CD14-positive monocyte (primary cell): ENCODE measurements around the gene F2R. TPM values are rescaled to one million over a fixed set of nuclear protein-coding genes. Genes with fewer than 3 reads are reported as not detected.

Experiments
- DNase-seq, 3 donors: peaks; one replicate each; pipeline ENCODE4 v3.0.0-alpha.2; 2011 to 2022
- H2AFZ ChIP-seq: 2 replicates; pipeline ENCODE4 v1.6.0; 2012; ENCODE audit warnings: mild to moderate bottlenecking, low read depth, low read length, inconsistent platforms; ENCODE audit not compliant: insufficient read depth, poor library complexity, severe bottlenecking
- H3K27ac ChIP-seq, 2 donors: 1 replicate in 1 of 2; 2 replicates in 1 of 2; pipeline ENCODE4 v1.5.1; 2012 to 2013; ENCODE audit warnings: low read length in 2 of 2, control low read depth in 1 of 2, inconsistent platforms in 1 of 2, low read depth in 1 of 2, mild to moderate bottlenecking in 1 of 2
- H3K27me3 ChIP-seq, 2 donors: one replicate each; pipeline versions ENCODE4 v1.6.0 to v1.6.1; 2011 to 2013; ENCODE audit warnings: low read length in 2 of 2; ENCODE audit not compliant: control insufficient read depth in 2 of 2, insufficient read depth in 2 of 2
- H3K36me3 ChIP-seq, 2 donors: replicated peaks in 1 of 2; 1 replicate in 1 of 2; 2 replicates in 1 of 2; pipeline versions ENCODE4 v1.5.1 to v1.6.1; 2012 to 2013; ENCODE audit warnings: low read length in 2 of 2, control low read depth in 1 of 2, inconsistent platforms in 1 of 2, mild to moderate bottlenecking in 1 of 2; ENCODE audit not compliant: insufficient read depth in 2 of 2, control insufficient read depth in 1 of 2
- H3K4me1 ChIP-seq, 2 donors: 1 replicate in 1 of 2; 2 replicates in 1 of 2; pipeline versions ENCODE4 v1.5.1 to v1.6.1; 2012 to 2013; ENCODE audit warnings: low read length in 2 of 2, control low read depth in 1 of 2, inconsistent platforms in 1 of 2, mild to moderate bottlenecking in 1 of 2, moderate library complexity in 1 of 2; ENCODE audit not compliant: insufficient read depth in 2 of 2, control insufficient read depth in 1 of 2
- H3K4me2 ChIP-seq: replicated peaks from 2 replicates; pipeline ENCODE3; 2012; ENCODE audit warnings: low read length, moderate library complexity, mild to moderate bottlenecking; ENCODE audit not compliant: poor library complexity, severe bottlenecking; ENCODE audit errors: extremely low read depth
- H3K4me3 ChIP-seq, 3 experiments: fragments of 200-600 bp in 1 of 3; sonication (generic) in 1 of 3; replicated peaks in 1 of 3; 1 replicate in 2 of 3; 2 replicates in 1 of 3; pipeline ENCODE4 v1.5.1; 2011 to 2013; ENCODE audit warnings: low read length in 3 of 3, mild to moderate bottlenecking in 3 of 3, control low read depth in 2 of 3, low read depth in 2 of 3, inconsistent platforms in 1 of 3, moderate library complexity in 1 of 3
- H3K79me2 ChIP-seq: 2 replicates; pipeline ENCODE4 v1.6.0; 2012; ENCODE audit warnings: mild to moderate bottlenecking, control low read depth, inconsistent platforms, low read length, moderate library complexity; ENCODE audit not compliant: insufficient read depth
- H3K9ac ChIP-seq: 2 replicates; pipeline ENCODE4 v1.6.0; 2017; ENCODE audit warnings: low read length, mild to moderate bottlenecking; ENCODE audit not compliant: insufficient read depth, poor library complexity, severe bottlenecking
- H3K9me3 ChIP-seq, 2 donors: replicated peaks in 1 of 2; 1 replicate in 1 of 2; 2 replicates in 1 of 2; pipeline versions ENCODE4 v1.5.1 to v1.6.1; 2012 to 2013; ENCODE audit warnings: low read length in 2 of 2, control low read depth in 1 of 2; ENCODE audit not compliant: control insufficient read depth in 1 of 2, insufficient read depth in 1 of 2
- H4K20me1 ChIP-seq: 2 replicates; pipeline ENCODE4 v1.6.0; 2012; ENCODE audit warnings: mild to moderate bottlenecking, low read length, control low read depth, moderate library complexity; ENCODE audit not compliant: insufficient read depth
- H3K27ac Mint-ChIP-seq, 7 donors: one replicate each; pipeline ENCODE4 v1.8.0; 2020; ENCODE audit warnings: mild to moderate bottlenecking in 7 of 7, mixed read lengths in 7 of 7, moderate library complexity in 6 of 7, inconsistent platforms in 2 of 7
- H3K27me3 Mint-ChIP-seq, 3 donors: one replicate each; pipeline ENCODE4 v1.8.0; 2021 to 2022; ENCODE audit warnings: low read depth in 3 of 3, mild to moderate bottlenecking in 3 of 3, mixed read lengths in 3 of 3, moderate library complexity in 3 of 3, inconsistent platforms in 1 of 3
- H3K36me3 Mint-ChIP-seq, 2 donors: one replicate each; pipeline ENCODE4 v1.8.0; 2020; ENCODE audit warnings: mixed read lengths in 2 of 2, inconsistent platforms in 1 of 2, mild to moderate bottlenecking in 1 of 2
- H3K4me1 Mint-ChIP-seq: one replicate; pipeline ENCODE4 v1.8.0; 2020; ENCODE audit warnings: mild to moderate bottlenecking, mixed read lengths
- H3K4me3 Mint-ChIP-seq, 2 donors: one replicate each; pipeline ENCODE4 v1.8.0; 2020; ENCODE audit warnings: mild to moderate bottlenecking in 2 of 2, mixed read lengths in 2 of 2, moderate library complexity in 1 of 2
- H3K9me3 Mint-ChIP-seq, 7 donors: one replicate each; pipeline ENCODE4 v1.8.0; 2020 to 2022; ENCODE audit warnings: mixed read lengths in 7 of 7, mild to moderate bottlenecking in 6 of 7, moderate library complexity in 6 of 7, inconsistent platforms in 2 of 7
- CTCF ChIP-seq: fragments of 200-600 bp; IDR thresholded peaks from one replicate; pipeline ENCODE4 v1.8.0; 2022; ENCODE audit warnings: antibody characterized with exemption, mild to moderate bottlenecking
- WGBS: methylation state at CpG from one replicate; pipeline ENCODE4 v1.1.5; 2013; ENCODE audit warnings: missing lambda C conversion rate; ENCODE audit not compliant: insufficient coverage; 5-methylcytosine and 5-hydroxymethylcytosine counted together
- intact Hi-C, 2 donors: fragments of 100-400 bp; cut with micrococcal nuclease; formaldehyde crosslinking; loops; one replicate each; pipeline versions ENCODE4 v1.15.0 to v1.15.1; 2023
- polyA plus RNA-seq, 3 donors: library from polyadenylated mRNA; depleted of rRNA in 1 of 3; unstranded in 2 of 3; stranded (reverse) in 1 of 3; fragments of 300-500 nt in 2 of 3; fragments of >200 nt in 1 of 3; fragmentation: Illumina TruSeq in 2 of 3; gene quantifications; 1 replicate in 2 of 3; 2 replicates in 1 of 3; pipeline ENCODE4 v1.2.3, GENCODE V29; 2012 to 2021

Gene F2R
- polyA plus RNA-seq, 3 donors, result 0.09 to 0.33 (median 0.22) TPM

GRCh38 chr5:76723266-76723665, 7.3 kb downstream of the F2R start:
- DNase-seq, result no peak
- Histone ChIP-seq H3K4me2 (no peak overlapping the region), H3K4me1 (peaks cover 8 to 9% of the 10 kb centered on the region in 2 donors), H3K4me3 (no peak overlapping the region), H3K36me3 (no peaks in the 10 kb centered on the region), H3K9ac (no peak overlapping the region), H3K27ac (no peak overlapping the region), H3K27me3 (peaks cover 0 to 2% of the 10 kb centered on the region in 2 donors), H3K9me3 (no peaks in the 10 kb centered on the region), H4K20me1 (no peaks in the 10 kb centered on the region), H2AFZ (no peak overlapping the region), H3K79me2 (no peaks in the 10 kb centered on the region)
- 100% methylated on average over 1 of the region's 1 CpG for WGBS
- no peak for TF ChIP-seq CTCF
- Mint-ChIP-seq H3K36me3 (peaks cover 0 to 2% of the 10 kb centered on the region in 2 donors), H3K9me3 (peaks cover 0 to 4% (median under 1%) of the 10 kb centered on the region in 7 donors), H3K27me3 (peaks cover 3 to 5% (median 3%) of the 10 kb centered on the region in 3 donors), H3K4me3 (no peak overlapping the region), H3K27ac (no peak overlapping the region), H3K4me1 (peaks cover 14% of the 10 kb centered on the region)
- intact Hi-C loops, result no loop called here

- Histone ChIP-seq H3K4me2 (no peak overlapping the region), H3K79me2 (no peaks in the 10 kb centered on the region), H4K20me1 (no peaks in the 10 kb centered on the region), H3K9me3 (peaks cover under 1 to 4% of the 10 kb centered on the region in 2 donors), H3K4me1 (peaks cover 8 to 9% of the 10 kb centered on the region in 2 donors), H3K27me3 (no peaks in the 10 kb centered on the region), H3K4me3 (no peak overlapping the region), H3K9ac (no peak overlapping the region), H2AFZ (no peak overlapping the region), H3K27ac (no peak overlapping the region), H3K36me3 (no peaks in the 10 kb centered on the region)
- Mint-ChIP-seq H3K9me3 (peaks cover 0 to 11% (median 3%) of the 10 kb centered on the region in 7 donors), H3K36me3 (no peaks in the 10 kb centered on the region), H3K27ac (no peak overlapping the region), H3K4me3 (no peak overlapping the region), H3K4me1 (peaks cover 14% of the 10 kb centered on the region), H3K27me3 (peaks cover 0 to 1% (median 0%) of the 10 kb centered on the region in 3 donors)
- DNase-seq, result no peak
- no peak for TF ChIP-seq CTCF
- WGBS, result no CpG with 5 or more reads among the region's 1 CpG
- intact Hi-C loops, result no loop called here
These were observed 8.0 kb downstream of the F2R start for GRCh38 chr5:76723906-76724305.
